GM19468 (cell line): ENCODE results near the gene MSH2.
A peak's percentile ranks its signal among the peaks of the same experiment; 100 is the strongest.

Experiments used
- ATAC-seq: cut with Tn5 transposase; IDR thresholded peaks from one replicate; pipeline ENCODE4 v1.9.1; 2021; ENCODE audit warnings: mild to moderate bottlenecking, moderate library complexity, moderate number of reproducible peaks; ENCODE audit not compliant: unreplicated experiment; ENCODE audit errors: extremely low read depth

Gene MSH2

GRCh38 chr2:47503481-47504070 is 100.6 kb downstream of the MSH2 start:
- no peak for ATAC-seq

DNA sequence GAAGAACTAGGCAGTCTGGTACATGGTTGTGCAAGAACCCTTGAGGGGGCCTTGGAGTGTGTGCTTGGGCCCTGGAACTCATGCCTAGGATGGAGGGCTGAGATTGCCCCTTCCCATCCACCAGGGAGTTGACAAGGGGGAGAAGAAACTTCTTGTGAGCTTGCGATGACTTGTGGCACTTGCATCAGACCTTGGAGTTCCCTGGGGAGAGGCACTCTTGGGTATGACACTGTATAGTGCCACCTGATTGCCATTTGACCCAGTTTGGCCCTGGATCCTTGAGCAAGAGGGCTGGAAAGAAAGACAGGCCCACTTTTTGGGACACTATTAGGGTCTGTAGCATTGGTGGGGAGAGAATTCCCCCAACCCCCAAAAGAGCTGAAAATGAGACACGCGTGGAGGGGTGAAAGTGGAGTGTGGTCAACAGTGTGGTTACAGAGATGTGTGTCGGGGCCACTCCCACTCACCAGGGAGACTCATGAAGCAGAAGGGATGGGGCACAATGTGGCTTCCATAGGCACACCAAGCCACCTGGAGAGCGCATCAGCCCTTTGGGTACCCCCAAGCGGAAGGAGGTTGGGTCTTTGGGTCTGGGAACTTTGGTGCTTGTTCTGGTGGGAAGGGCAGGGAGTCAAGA is 101.3 kb downstream of the MSH2 start:
- ATAC-seq: no peak

DNA sequence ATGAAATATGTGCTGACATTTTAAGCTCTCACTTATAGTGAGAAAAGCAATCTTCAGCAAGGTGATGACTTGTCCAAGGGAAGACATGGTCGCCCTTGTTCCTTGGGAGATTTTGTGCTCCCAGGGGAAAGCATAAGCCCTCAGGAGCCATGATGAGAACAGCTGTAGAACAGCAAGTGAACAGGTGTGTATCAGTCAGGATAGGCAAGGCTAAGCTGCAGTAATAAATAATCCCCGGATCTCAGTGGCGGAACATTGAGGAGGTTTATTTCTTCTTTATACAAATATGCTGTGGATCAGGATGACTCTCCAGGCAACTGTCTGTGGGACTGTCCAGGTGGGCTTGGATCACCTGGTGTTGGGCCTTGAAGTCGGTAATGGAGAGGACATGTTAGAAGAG is 103.1 kb downstream of the MSH2 start:
- no peak for ATAC-seq

GRCh38 chr2:47506436-47506835 is 103.5 kb downstream of the MSH2 start:
- ATAC-seq: no peak

DNA sequence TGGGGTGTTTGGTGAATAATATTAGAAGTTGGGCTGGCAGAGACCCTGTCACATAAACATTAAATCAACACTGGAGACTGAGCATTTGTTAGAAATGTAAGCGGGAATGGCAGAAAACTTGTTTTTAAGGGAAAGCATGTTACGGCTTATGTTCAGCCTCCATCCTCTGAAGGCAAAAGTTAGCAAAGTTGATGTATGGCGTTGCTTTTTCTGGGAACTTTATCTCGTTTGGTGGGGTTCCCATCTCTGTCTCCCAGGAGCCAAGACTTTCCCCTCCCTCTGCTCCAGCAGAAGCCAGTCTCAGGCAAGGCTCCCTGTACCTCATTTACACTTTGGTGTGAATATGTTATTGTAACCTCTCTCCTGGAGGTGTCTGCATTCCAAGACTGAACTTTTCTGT is 105.1 kb downstream of the MSH2 start:
- no peak for ATAC-seq

DNA sequence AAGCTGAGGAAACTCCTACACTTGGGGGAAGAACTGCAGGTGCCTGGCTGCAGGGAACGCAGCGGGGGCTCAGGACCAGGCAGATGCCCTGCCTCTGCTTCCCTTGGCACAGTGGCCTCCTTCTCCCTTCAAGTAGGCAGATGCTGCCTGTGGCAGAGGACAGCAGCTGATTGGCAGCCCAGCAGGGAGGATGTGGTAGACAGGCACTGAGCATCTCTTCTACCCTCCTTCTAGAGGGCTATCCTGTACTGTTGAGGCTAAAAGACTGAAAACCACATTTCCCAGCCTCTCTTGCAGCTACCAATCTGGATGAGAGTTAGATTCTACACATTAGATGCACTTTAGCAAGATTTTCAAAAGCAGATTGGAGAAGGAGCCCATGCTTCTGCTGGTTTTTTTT is 105.7 kb downstream of the MSH2 start:
- no peak for ATAC-seq

DNA sequence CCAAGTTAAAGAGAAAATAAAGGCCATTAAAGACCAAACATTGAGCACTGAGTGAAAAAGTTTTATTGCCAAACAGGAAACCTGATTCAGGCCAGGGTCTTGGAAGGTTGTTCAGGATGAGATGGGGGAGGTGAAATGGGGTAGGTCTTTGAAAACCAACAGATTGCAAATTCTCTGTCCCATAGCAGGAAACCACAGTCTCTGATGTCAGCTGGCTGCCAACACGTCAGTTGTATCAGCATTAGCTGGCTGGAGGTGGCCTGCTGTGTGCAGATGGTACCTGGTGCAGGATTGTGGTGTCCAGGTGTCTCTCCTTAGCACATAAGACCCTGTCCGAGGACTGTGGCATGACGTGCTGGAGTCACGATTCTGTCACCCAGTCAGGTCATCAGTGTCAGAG is 106.3 kb downstream of the MSH2 start:
- no peak for ATAC-seq

GRCh38 chr2:47509821-47510385 is 106.9 kb downstream of the MSH2 start:
- ATAC-seq: no peak

DNA sequence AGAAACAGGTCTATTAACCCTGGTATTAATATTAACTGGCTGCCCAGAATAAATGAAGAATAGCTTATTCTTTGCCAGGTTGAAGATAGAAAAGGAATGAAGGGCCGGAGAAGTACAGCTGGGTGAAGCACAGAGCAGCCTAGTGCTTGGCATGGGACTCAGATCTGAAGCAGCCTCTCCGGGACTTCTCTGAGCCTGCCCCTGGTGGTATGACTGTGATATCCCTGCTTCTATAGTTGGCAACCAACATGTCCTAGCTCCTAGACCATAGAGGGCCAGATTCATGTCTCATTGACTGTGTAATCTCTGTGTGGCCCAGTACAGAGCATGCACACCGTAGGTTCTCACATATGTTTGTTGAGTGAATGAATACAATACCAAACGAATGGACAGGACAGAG is 107.8 kb downstream of the MSH2 start:
- ATAC-seq: no peak

DNA sequence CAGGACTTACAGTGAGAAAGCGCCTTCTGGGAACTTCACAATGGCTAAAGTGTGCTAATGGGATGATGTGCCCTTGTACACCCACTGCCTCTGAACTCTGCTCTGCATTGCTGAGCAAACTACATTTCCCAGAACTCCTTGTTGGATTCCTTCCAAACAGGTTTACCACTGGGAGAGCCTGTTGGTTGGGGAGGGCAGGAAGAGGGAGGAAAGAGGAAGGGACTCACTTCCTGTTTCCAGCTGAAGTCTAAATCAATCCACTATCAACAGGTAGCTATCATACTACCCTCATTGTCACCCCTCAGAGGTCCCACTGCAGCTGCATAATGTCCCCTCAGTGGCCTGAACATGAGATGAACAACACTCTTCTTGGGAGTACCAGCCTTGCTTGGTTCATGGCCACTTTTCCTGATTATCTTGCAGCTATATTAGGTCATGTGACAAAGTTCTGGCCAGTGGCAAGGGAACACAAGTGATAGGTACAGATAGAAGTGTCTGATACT is 109.7 kb downstream of the MSH2 start:
- ATAC-seq: no peak

GRCh38 chr2:47513981-47514520 is 111.1 kb downstream of the MSH2 start:
- no peak for ATAC-seq

- no peak for ATAC-seq
These were observed 113.6 kb downstream of the MSH2 start for GRCh38 chr2:47516360-47517104.

DNA sequence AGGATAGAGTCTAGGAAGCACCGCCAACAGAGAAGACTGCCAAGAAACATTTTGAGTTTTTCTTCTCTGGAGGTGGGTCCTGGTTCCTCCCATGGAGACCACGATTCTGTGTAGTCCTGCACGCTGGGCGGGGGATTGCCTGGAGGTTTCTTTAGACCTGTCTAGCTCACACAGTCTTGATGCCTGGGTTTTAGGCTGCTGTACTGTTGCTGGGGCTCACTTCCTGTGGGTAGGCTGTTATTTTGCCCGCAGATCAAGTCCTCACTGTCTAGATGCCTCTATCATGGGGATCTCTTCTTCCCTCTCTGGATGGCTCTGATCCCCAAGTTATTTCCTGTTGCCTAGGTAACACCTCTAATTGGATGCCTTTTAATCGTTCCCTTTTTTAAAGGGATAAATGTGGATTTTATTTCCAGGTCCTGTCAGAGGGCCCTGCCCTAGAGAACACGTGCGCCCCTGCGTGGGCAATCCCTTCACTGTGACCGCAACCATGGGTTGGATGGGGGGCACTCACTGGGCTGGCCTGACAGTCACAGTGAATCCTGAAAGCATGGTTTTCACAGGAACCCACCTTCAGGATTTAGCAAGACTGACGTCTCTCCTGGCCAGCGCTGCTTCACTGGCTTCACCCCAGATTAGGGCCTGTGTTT is 115.7 kb downstream of the MSH2 start:
- ATAC-seq: no peak

DNA sequence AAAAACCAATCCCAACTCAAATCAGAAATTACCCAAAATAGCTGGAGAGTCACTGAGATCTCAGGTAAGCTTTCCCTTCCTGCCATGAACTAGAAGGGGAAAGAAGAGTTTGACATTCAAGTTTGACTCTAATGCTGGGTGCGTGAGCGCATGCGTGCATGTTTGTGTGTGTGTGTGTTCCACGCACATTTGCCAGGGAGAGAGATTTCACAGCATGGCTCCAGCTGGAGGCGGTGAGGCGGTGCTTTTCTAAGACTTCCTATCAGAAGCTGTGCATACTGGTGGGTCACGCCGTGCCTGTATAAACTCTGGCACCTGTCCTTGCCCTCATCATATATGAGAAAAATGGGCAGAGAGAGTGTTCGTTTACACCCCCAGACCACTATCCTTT is 116.2 kb downstream of the MSH2 start:
- no peak for ATAC-seq

DNA sequence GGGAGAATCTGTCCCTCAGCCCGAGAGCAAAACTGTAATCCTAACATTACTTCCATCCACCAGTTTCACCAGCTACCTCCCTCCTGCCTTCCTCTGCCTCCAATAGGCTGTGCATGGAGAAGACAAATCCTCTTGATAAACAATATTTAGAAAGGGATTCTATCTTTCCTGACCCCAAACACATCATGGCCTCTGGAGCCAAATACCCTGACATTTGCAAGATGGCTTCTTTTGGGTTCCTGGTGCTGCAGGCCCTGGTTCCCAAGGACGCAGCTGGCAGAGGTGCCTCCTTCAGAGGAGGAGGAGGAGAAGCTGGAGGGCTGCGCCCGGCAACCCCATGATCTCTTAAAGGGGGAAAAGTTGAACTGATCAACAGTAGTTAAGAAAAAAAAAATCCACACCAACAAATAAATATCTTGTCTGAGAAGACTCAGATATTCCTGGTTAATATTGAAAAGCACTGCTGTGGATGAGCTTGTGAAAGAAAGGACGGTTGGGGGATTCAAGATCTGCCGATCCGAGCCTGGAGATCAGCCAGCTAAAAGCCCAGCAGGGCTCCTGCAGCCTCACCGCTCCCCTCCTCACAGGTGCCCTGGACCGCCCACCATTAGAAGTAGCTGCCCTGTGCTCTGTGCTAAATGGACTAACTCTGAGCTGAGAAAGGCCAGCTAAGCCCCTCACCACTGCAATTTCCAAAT is 116.8 kb downstream of the MSH2 start:
- no peak for ATAC-seq

- ATAC-seq: no peak
These were observed 117.3 kb downstream of the MSH2 start for GRCh38 chr2:47520302-47520630.

GRCh38 chr2:47520825-47521665 is 118.1 kb downstream of the MSH2 start:
- ATAC-seq: peak; percentile 73

- ATAC-seq: no peak
These were observed 118.8 kb downstream of the MSH2 start for GRCh38 chr2:47521666-47522285.

DNA sequence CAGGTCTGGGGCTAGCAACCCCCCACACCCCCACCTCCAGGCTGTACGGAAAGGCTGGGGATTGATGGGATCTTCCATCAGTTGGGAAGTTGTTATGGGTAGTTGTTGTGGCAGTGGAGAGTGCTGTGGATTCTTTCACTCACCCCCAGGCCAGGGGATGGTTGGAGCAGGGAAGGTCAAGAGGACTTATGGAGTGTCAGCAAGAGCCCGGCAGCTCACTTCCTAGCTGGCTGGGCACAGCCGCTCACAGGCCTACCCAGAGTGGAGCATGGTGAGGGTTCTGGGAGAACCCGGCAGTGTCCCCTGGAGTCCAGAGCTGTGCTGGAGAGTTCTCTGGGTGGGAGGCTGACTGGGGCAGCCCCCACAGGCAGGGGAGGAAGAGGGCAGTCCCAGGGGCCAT is 122.2 kb downstream of the MSH2 start:
- no peak for ATAC-seq
